ENCODE measurements around the gene MCF2L2.
"Not testable (repeated sequence)": the region's sequence is repeated elsewhere in the genome, so short reads cannot be mapped to it uniquely, and the experiment has no call there.

DNA sequence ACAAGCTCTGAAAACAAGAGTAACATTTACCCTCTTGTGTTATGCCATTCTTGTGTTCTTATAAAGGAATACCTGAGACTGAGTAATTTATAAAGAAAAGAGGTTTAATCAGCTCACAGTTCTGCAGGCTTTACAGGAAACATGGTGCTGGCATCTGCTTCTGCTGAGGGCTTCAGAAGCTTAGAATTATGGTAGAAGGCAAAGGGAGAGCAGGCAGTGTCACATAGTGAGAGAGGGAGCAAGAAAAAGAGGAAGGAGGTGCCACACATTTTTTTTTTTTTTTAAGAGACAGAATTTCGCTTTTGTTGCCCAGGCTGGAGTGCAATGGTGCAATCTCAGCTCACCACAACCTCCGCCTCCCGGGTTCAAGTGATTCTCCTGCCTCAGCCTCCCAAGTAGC is 12.1 kb upstream of the MCF2L2 start:
- not testable (repeated sequence) for TF ChIP-seq POLR2A, POLR2AphosphoS5, POU2F2, TAF1 (IDR thresholded peaks at IDR 0.05; ENCODE audit: low read depth, low read length)

Measured in GM12891 (cell line).